ENCODE data around the gene PROSER2.

PROSER2 gene

GRCh38 chr10:11874568-11875493 lies 51.7 kb downstream of the PROSER2 start:
- TF ChIP-seq CTCF (IDR thresholded peaks at IDR 0.05; ENCODE audit: borderline replicate concordance, insufficient read depth, low read depth, low read length): no peak
- no peak overlapping the region for H3K4me3 ChIP-seq (ENCODE audit: low read depth, low read length)

- no peak for TF ChIP-seq CTCF (IDR thresholded peaks at IDR 0.05; ENCODE audit: borderline replicate concordance, insufficient read depth, low read depth, low read length)
- no peak overlapping the region for H3K4me3 ChIP-seq (ENCODE audit: low read depth, low read length)
Observed at GRCh38 chr10:11875494-11876281, 52.5 kb downstream of the PROSER2 start.

GRCh38 chr10:11876324-11876723 lies 53.2 kb downstream of the PROSER2 start:
- no peak overlapping the region for H3K4me3 ChIP-seq (ENCODE audit: low read depth, low read length)
- no peak for TF ChIP-seq CTCF (IDR thresholded peaks at IDR 0.05; ENCODE audit: borderline replicate concordance, insufficient read depth, low read depth, low read length)

- H3K4me3 ChIP-seq (ENCODE audit: low read depth, low read length): no peak overlapping the region
- no peak for TF ChIP-seq CTCF (IDR thresholded peaks at IDR 0.05; ENCODE audit: borderline replicate concordance, insufficient read depth, low read depth, low read length)
Observed at GRCh38 chr10:11876805-11877590, 53.8 kb downstream of the PROSER2 start.

GRCh38 chr10:11877591-11877905 lies 54.4 kb downstream of the PROSER2 start:
- H3K4me3 ChIP-seq (ENCODE audit: low read depth, low read length): no peak overlapping the region
- no peak for TF ChIP-seq CTCF (IDR thresholded peaks at IDR 0.05; ENCODE audit: borderline replicate concordance, insufficient read depth, low read depth, low read length)

GRCh38 chr10:11878776-11879175 lies 55.6 kb downstream of the PROSER2 start:
- TF ChIP-seq CTCF (IDR thresholded peaks at IDR 0.05; ENCODE audit: borderline replicate concordance, insufficient read depth, low read depth, low read length): no peak

More at GRCh38 chr10:11878776-11879175, 55.6 kb downstream of the PROSER2 start:
- H3K4me3 ChIP-seq (ENCODE audit: low read depth, low read length): no peak overlapping the region
